Prostate gland (tissue), 2 donors: ENCODE results near the gene ZMYND12.

ENCODE experiments used
- POLR2A ChIP-seq: fragments of 450-650 bp; IDR thresholded peaks from one replicate; pipeline ENCODE4 v1.6.1; 2016; ENCODE audit warnings: antibody characterized with exemption, mild to moderate bottlenecking
- POLR2AphosphoS5 ChIP-seq: sonication (generic); formaldehyde crosslinking; IDR thresholded peaks from one replicate; pipeline ENCODE4 v1.6.1; 2017; ENCODE audit warnings: antibody characterized with exemption
- TF ChIP-seq, protein P1 (sequence below), 4 experiments: fragments of 200-600 bp in 2 of 4; fragments of 450-650 bp in 2 of 4; sonication (generic) in 2 of 4; IDR thresholded peaks; 1 replicate in 3 of 4; 2 replicates in 1 of 4; pipeline ENCODE4 v1.5.1; 2016 to 2019; ENCODE audit warnings: antibody characterized with exemption in 4 of 4, mild to moderate bottlenecking in 2 of 4, moderate library complexity in 2 of 4

GRCh38 chr1:42418516-42418915 is 37.3 kb downstream of the ZMYND12 start:
- TF ChIP-seq POLR2A (no peak), POLR2AphosphoS5 (no peak)
- TF ChIP-seq, protein P1, sequence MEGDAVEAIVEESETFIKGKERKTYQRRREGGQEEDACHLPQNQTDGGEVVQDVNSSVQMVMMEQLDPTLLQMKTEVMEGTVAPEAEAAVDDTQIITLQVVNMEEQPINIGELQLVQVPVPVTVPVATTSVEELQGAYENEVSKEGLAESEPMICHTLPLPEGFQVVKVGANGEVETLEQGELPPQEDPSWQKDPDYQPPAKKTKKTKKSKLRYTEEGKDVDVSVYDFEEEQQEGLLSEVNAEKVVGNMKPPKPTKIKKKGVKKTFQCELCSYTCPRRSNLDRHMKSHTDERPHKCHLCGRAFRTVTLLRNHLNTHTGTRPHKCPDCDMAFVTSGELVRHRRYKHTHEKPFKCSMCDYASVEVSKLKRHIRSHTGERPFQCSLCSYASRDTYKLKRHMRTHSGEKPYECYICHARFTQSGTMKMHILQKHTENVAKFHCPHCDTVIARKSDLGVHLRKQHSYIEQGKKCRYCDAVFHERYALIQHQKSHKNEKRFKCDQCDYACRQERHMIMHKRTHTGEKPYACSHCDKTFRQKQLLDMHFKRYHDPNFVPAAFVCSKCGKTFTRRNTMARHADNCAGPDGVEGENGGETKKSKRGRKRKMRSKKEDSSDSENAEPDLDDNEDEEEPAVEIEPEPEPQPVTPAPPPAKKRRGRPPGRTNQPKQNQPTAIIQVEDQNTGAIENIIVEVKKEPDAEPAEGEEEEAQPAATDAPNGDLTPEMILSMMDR (IDR thresholded peaks at IDR 0.05): no peak
